Superior temporal gyrus (tissue), 1 donor: ENCODE measurements around the gene NFATC3.

ENCODE experiments used
- DNase-seq: peaks from one replicate; pipeline ENCODE4 v3.0.0-alpha.2; 2016; ENCODE audit errors: extremely low spot score

NFATC3 gene

GRCh38 chr16:68230176-68230571 lies 145.0 kb downstream of the NFATC3 start:
- DNase-seq: no peak

- DNase-seq: no peak
Observed at GRCh38 chr16:68230956-68231355, 145.8 kb downstream of the NFATC3 start.

- no peak for DNase-seq
Observed at GRCh38 chr16:68231384-68232136, 146.4 kb downstream of the NFATC3 start.

GRCh38 chr16:68232335-68232734 lies 147.2 kb downstream of the NFATC3 start:
- DNase-seq: no peak

- DNase-seq: no peak
Observed at GRCh38 chr16:68233085-68233834, 148.1 kb downstream of the NFATC3 start.

GRCh38 chr16:68233835-68234187 lies 148.6 kb downstream of the NFATC3 start:
- no peak for DNase-seq

GRCh38 chr16:68234188-68235107 lies 149.3 kb downstream of the NFATC3 start:
- no peak for DNase-seq

- no peak for DNase-seq
Observed at GRCh38 chr16:68235108-68235886, 150.1 kb downstream of the NFATC3 start.

GRCh38 chr16:68235887-68236136 lies 150.6 kb downstream of the NFATC3 start, which contains the start of gene ESRP2:
Gene ESRP2, minus strand, starts transcription at chr16:68236127. Its CDS starts 82 bp downstream, at chr16:68236045.
- no peak for DNase-seq

GRCh38 chr16:68236137-68236825 lies 151.1 kb downstream of the NFATC3 start:
- no peak for DNase-seq

GRCh38 chr16:68236826-68237242 lies 151.7 kb downstream of the NFATC3 start:
- DNase-seq: peak; percentile 48

GRCh38 chr16:68237243-68238028 lies 152.3 kb downstream of the NFATC3 start:
- DNase-seq: peak; percentile 96

GRCh38 chr16:68238029-68238345 lies 152.8 kb downstream of the NFATC3 start:
- DNase-seq: no peak

GRCh38 chr16:68242085-68242484 lies 156.9 kb downstream of the NFATC3 start:
- no peak for DNase-seq

- no peak for DNase-seq
Observed at GRCh38 chr16:68242926-68243858, 158.0 kb downstream of the NFATC3 start.

- no peak for DNase-seq
Observed at GRCh38 chr16:68244481-68244902, 159.3 kb downstream of the NFATC3 start.

- peak; percentile 88 for DNase-seq
Observed at GRCh38 chr16:68244903-68245853, 160.0 kb downstream of the NFATC3 start, which contains the start of gene PLA2G15. Gene PLA2G15, plus strand, starts transcription at chr16:68245373. Its CDS starts 54 bp downstream, at chr16:68245427.

- no peak for DNase-seq
Observed at GRCh38 chr16:68246121-68246520, 161.0 kb downstream of the NFATC3 start.
